Neural cell (in vitro differentiated cells): Measurements from ENCODE around the gene RLF. TPM values are rescaled to one million over a fixed set of nuclear protein-coding genes. Genes with fewer than 3 reads are reported as not detected.
"Not testable (repeated sequence)": the region's sequence is repeated elsewhere in the genome, so short reads cannot be mapped to it uniquely, and the experiment has no call there.

ENCODE experiments used
- H2AFZ ChIP-seq: fragments of 200-600, 300-800 bp; sonication (generic), shearing (Covaris generic); 2 replicates; pipeline ENCODE4 v1.6.0; 2014; ENCODE audit warnings: low read depth, mild to moderate bottlenecking, antibody characterized with exemption, low read length, moderate library complexity
- H3F3A ChIP-seq: fragments of 200-600 bp; shearing (Covaris generic); 2 replicates; pipeline ENCODE4 v1.6.1; 2016; ENCODE audit warnings: mild to moderate bottlenecking, moderate library complexity, mixed read lengths, antibody characterized with exemption, low read length; ENCODE audit not compliant: insufficient read depth, poor library complexity, severe bottlenecking
- H3K27ac ChIP-seq: fragments of 200-600, 300-800 bp; sonication (generic), shearing (Covaris generic); 2 replicates; pipeline ENCODE4 v1.5.1; 2014; ENCODE audit warnings: mild to moderate bottlenecking, low read length, moderate library complexity
- H3K27me3 ChIP-seq: fragments of 300-800, 200-600 bp; sonication (generic), shearing (Covaris generic); 2 replicates; pipeline ENCODE4 v1.6.0; 2014; ENCODE audit warnings: mild to moderate bottlenecking, low read depth, low read length, moderate library complexity; ENCODE audit not compliant: insufficient read depth
- H3K36me3 ChIP-seq: fragments of 300-800, 200-600 bp; sonication (generic), shearing (Covaris generic); 2 replicates; pipeline ENCODE4 v1.5.1; 2014; ENCODE audit warnings: mild to moderate bottlenecking, antibody characterized with exemption, low read length, moderate library complexity; ENCODE audit not compliant: insufficient read depth
- H3K4me2 ChIP-seq: fragments of 300-800, 200-600 bp; sonication (generic), shearing (Covaris generic); 2 replicates; pipeline ENCODE4 v1.6.0; 2014; ENCODE audit warnings: mild to moderate bottlenecking, low read length
- H3K4me3 ChIP-seq: fragments of 300-800, 200-600 bp; sonication (generic), shearing (Covaris generic); 2 replicates; pipeline ENCODE4 v1.5.1; 2014; ENCODE audit warnings: mild to moderate bottlenecking, low read length, moderate library complexity
- H3K79me2 ChIP-seq: fragments of 200-600 bp; shearing (Covaris generic); replicated peaks from 2 replicates; pipeline ENCODE4 v1.6.0; 2014; ENCODE audit warnings: mild to moderate bottlenecking, low read length, moderate library complexity; ENCODE audit not compliant: insufficient read depth
- H3K9ac ChIP-seq: fragments of 300-800, 200-600 bp; sonication (generic), shearing (Covaris generic); 2 replicates; pipeline ENCODE4 v1.6.1; 2016; ENCODE audit warnings: mild to moderate bottlenecking, low read length, mixed read lengths
- H3K9me2 ChIP-seq: fragments of 200-600 bp; shearing (Covaris generic); 2 replicates; pipeline ENCODE4 v1.6.1; 2016; ENCODE audit warnings: mild to moderate bottlenecking, low read length, mixed read lengths; ENCODE audit not compliant: insufficient read depth
- H3K9me3 ChIP-seq: fragments of 200-600, 300-800 bp; sonication (generic), shearing (Covaris generic); 2 replicates; pipeline ENCODE4 v1.6.1; 2016; ENCODE audit warnings: mild to moderate bottlenecking, mixed run types, low read length, moderate library complexity, mixed read lengths
- H4K20me1 ChIP-seq: fragments of 200-600 bp; shearing (Covaris generic); 2 replicates; pipeline ENCODE4 v1.6.1; 2016; ENCODE audit warnings: mild to moderate bottlenecking, mixed run types; ENCODE audit not compliant: insufficient read depth
- EP300 ChIP-seq: fragments of 450-650 bp; conservative IDR thresholded peaks from 2 replicates; pipeline ENCODE4 v1.6.1; 2014; ENCODE audit warnings: antibody characterized with exemption, mild to moderate bottlenecking, moderate library complexity; ENCODE audit not compliant: poor library complexity, severe bottlenecking
- EZH2 ChIP-seq: fragments of 200-600, 300-800 bp; shearing (Covaris generic), sonication (generic); IDR thresholded peaks from 2 replicates; pipeline ENCODE4 v1.6.1; 2014; ENCODE audit warnings: antibody characterized with exemption, low read length, borderline replicate concordance, mild to moderate bottlenecking; ENCODE audit not compliant: insufficient read depth, poor library complexity, severe bottlenecking
- MXI1 ChIP-seq: fragments of 450-650 bp; conservative IDR thresholded peaks from 2 replicates; pipeline ENCODE4 v1.6.1; 2014; ENCODE audit warnings: antibody characterized with exemption, mild to moderate bottlenecking; ENCODE audit not compliant: poor library complexity, severe bottlenecking
- POLR2AphosphoS5 ChIP-seq: IDR thresholded peaks from 2 replicates; pipeline ENCODE4 v1.6.1; 2012
- RAD21 ChIP-seq: fragments of 450-650 bp; conservative IDR thresholded peaks from 2 replicates; pipeline ENCODE4 v1.6.1; 2014; ENCODE audit warnings: antibody characterized with exemption, mild to moderate bottlenecking, moderate library complexity
- SMC3 ChIP-seq: fragments of 450-650 bp; conservative IDR thresholded peaks from 2 replicates; pipeline ENCODE4 v1.6.1; 2014; ENCODE audit warnings: antibody characterized with exemption, mild to moderate bottlenecking, moderate library complexity; ENCODE audit not compliant: poor library complexity
- TAF1 ChIP-seq: IDR thresholded peaks from 2 replicates; pipeline ENCODE4 v1.6.1; 2012; ENCODE audit warnings: low read depth
- polyA plus RNA-seq: library from polyadenylated mRNA; depleted of rRNA; stranded (reverse); fragments of >200 nt; gene quantifications from 2 replicates; pipeline ENCODE4 v1.2.3, GENCODE V29; 2014
- TF ChIP-seq, protein P1 (sequence below): fragments of 450-650 bp; IDR thresholded peaks from 2 replicates; pipeline ENCODE4 v1.5.1; 2014; ENCODE audit warnings: antibody characterized with exemption, mild to moderate bottlenecking, moderate library complexity; ENCODE audit not compliant: poor library complexity, severe bottlenecking
- TF ChIP-seq, protein P2 (sequence below): IDR thresholded peaks from 2 replicates; pipeline ENCODE4 v1.6.1; 2012; ENCODE audit warnings: borderline replicate concordance

RLF gene
- polyA plus RNA-seq, 1 donor from 2014 or later = 23.4 TPM

DNA sequence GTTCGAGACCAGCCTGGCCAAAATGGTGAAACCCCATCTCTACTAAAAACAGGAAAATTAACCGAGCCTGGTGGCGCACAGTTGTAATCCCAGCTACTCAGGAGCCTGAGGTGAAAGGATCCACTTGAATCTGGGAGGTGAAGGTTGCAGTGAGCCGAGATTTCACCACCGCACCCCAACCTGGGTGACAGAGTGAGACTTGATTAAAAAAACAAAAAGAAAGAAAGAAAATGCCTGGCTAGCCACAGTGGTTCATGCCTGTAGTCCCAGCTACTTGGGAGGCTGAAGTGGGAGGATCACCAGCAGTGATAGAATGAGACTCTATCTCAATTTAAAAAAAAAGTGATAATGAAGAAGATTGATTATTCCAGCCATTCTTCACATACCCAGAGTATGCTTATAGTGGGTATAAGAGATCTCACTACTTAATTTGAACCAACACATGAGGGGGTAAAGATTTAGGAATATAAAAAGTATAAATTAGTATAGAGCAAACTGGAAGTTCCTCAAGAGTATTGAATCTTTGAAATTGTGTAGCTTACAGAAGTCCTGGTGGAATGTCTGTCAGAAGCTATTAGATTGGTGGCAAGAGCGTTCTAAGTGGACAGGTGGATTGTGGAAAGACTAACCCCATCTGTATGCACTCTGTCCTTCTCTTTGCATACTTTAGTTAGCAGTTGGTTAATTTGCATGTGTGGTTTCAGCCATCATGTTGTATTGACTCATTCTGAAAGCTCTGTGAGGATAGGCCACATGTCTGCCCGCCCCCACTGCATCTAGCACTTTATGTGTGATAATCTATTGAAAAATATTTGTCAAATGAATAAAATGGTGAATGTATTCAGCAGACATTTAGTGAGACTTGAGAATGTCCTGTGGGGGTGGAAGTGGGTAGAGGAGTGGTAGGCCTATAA lies 25.0 kb downstream of the RLF start:
- Histone ChIP-seq H3K9me2 (no peaks in the 10 kb centered on the region), H3K27ac (no peak overlapping the region), H3K36me3 (no peaks in the 10 kb centered on the region), H3K27me3 (no peaks in the 10 kb centered on the region), H3K79me2 (peaks cover 66% of the 10 kb centered on the region), H3F3A (no peaks in the 10 kb centered on the region), H3K4me2 (no peak overlapping the region), H3K9ac (no peak overlapping the region), H3K4me3 (no peak overlapping the region), H3K9me3 (no peaks in the 10 kb centered on the region), H4K20me1 (no peaks in the 10 kb centered on the region), H2AFZ (no peak overlapping the region)
- TF ChIP-seq EZH2 (no peak), SMC3 (no peak), POLR2AphosphoS5 (no peak), RAD21 (no peak), MXI1 (no peak), EP300 (no peak), TAF1 (no peak)
- TF ChIP-seq, protein P1, sequence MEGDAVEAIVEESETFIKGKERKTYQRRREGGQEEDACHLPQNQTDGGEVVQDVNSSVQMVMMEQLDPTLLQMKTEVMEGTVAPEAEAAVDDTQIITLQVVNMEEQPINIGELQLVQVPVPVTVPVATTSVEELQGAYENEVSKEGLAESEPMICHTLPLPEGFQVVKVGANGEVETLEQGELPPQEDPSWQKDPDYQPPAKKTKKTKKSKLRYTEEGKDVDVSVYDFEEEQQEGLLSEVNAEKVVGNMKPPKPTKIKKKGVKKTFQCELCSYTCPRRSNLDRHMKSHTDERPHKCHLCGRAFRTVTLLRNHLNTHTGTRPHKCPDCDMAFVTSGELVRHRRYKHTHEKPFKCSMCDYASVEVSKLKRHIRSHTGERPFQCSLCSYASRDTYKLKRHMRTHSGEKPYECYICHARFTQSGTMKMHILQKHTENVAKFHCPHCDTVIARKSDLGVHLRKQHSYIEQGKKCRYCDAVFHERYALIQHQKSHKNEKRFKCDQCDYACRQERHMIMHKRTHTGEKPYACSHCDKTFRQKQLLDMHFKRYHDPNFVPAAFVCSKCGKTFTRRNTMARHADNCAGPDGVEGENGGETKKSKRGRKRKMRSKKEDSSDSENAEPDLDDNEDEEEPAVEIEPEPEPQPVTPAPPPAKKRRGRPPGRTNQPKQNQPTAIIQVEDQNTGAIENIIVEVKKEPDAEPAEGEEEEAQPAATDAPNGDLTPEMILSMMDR = no peak
- TF ChIP-seq, protein P2, sequence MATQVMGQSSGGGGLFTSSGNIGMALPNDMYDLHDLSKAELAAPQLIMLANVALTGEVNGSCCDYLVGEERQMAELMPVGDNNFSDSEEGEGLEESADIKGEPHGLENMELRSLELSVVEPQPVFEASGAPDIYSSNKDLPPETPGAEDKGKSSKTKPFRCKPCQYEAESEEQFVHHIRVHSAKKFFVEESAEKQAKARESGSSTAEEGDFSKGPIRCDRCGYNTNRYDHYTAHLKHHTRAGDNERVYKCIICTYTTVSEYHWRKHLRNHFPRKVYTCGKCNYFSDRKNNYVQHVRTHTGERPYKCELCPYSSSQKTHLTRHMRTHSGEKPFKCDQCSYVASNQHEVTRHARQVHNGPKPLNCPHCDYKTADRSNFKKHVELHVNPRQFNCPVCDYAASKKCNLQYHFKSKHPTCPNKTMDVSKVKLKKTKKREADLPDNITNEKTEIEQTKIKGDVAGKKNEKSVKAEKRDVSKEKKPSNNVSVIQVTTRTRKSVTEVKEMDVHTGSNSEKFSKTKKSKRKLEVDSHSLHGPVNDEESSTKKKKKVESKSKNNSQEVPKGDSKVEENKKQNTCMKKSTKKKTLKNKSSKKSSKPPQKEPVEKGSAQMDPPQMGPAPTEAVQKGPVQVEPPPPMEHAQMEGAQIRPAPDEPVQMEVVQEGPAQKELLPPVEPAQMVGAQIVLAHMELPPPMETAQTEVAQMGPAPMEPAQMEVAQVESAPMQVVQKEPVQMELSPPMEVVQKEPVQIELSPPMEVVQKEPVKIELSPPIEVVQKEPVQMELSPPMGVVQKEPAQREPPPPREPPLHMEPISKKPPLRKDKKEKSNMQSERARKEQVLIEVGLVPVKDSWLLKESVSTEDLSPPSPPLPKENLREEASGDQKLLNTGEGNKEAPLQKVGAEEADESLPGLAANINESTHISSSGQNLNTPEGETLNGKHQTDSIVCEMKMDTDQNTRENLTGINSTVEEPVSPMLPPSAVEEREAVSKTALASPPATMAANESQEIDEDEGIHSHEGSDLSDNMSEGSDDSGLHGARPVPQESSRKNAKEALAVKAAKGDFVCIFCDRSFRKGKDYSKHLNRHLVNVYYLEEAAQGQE = no peak

DNA sequence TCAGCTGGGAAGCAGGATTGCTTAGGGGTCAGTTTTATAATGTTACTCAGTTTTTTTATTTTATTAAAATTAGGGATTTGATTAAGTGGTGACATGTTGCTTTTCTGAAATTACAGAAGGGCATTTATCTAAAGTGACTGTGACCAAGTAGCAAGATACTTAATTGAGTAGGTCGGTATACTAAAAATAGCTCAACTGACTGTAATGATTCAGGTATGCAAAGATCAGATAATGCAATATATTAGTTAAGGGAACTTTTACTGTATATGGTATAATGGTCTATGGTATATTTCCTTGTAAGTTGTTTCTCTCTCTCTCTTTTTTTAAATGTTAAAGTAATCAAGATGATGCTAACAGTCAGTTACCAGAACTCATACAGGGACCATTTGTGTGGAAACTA lies 26.2 kb downstream of the RLF start:
- Histone ChIP-seq H3K4me3 (no peak overlapping the region), H3K36me3 (no peaks in the 10 kb centered on the region), H3K9ac (no peak overlapping the region), H4K20me1 (no peaks in the 10 kb centered on the region), H3K27me3 (no peaks in the 10 kb centered on the region), H3F3A (no peaks in the 10 kb centered on the region), H3K27ac (no peak overlapping the region), H3K9me2 (no peaks in the 10 kb centered on the region), H3K4me2 (no peak overlapping the region), H2AFZ (no peak overlapping the region), H3K9me3 (no peaks in the 10 kb centered on the region), H3K79me2 (peaks cover 56% of the 10 kb centered on the region)
- TF ChIP-seq SMC3 = no peak
- TF ChIP-seq EZH2 = no peak
- TF ChIP-seq, protein P1 = no peak
- no peak for TF ChIP-seq RAD21
- TF ChIP-seq TAF1 = no peak
- TF ChIP-seq MXI1 = no peak
- TF ChIP-seq, protein P2 = no peak
- no peak for TF ChIP-seq POLR2AphosphoS5
- no peak for TF ChIP-seq EP300

DNA sequence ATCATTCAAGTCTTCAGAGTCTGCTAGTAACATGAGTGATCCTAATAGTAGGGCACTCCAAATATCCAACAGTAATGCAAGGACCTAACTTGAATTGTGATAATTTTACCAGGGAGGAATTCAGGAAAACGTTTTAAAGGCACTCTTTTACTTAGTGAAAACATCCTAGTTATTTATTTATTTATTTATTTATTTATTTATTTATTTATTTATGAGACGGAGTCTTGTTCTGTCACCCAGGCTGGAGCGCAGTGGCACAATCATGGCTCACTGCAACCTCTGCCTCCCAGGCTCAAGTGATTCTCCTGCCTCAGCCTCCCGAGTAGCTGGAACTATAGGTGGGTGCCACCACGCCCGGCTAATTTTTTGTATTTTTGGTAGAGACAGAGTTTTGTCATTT lies 33.5 kb downstream of the RLF start:
- not testable (repeated sequence) for H2AFZ ChIP-seq, H3K9me2 ChIP-seq, H4K20me1 ChIP-seq, H3K27me3 ChIP-seq, H3K4me3 ChIP-seq, H3K9ac ChIP-seq, H3K27ac ChIP-seq, H3K9me3 ChIP-seq, H3F3A ChIP-seq, H3K79me2 ChIP-seq, H3K36me3 ChIP-seq, H3K4me2 ChIP-seq
